Measurements from ENCODE around the gene TXNDC16.

The TXNDC16 gene

GRCh38 chr14:52442602-52443001 is 109.7 kb downstream of the TXNDC16 start:
- no peak for DNase-seq

DNA sequence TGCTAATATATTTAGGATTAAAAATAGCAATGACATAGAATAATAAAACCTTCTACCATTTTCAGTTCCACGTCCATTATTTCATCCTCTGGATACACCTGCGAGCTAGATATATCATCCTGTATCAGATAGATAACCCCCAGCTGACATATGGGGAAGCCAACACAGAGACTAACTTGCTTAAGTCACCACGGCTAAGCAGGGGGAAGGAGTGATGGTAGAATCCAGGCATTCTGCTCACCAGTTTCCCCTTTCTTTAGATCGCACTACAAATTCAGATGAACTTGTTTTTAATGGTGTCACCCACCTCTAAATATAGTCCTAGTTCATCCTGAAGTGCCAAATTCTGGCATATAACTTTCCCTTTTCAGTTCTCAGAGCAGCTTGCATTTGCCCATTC is 110.1 kb downstream of the TXNDC16 start:
- DNase-seq, result no peak

DNA sequence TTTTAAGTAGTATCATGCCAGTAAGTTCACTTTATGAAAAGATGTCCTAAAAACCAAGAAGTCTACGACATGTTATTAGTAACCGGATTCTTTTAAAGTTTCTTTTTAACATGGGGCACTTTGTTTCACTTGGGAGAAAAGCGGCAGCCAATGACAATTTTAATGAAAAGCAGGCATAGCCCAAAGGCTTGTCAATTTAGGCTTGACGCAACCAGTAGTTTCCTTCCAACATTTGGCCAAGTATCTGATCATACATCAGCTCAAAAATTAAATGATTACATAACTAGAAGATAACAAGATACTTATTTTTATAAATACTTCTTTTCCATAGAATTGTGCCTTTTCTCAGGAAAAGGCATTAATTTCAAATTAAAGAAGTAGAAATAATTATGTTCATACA is 112.8 kb downstream of the TXNDC16 start:
- no peak for DNase-seq

- no peak for DNase-seq
Measured at GRCh38 chr14:52434955-52435354, 117.3 kb downstream of the TXNDC16 start.

- no peak for DNase-seq
Measured at GRCh38 chr14:52430474-52430873, 121.8 kb downstream of the TXNDC16 start.

DNA sequence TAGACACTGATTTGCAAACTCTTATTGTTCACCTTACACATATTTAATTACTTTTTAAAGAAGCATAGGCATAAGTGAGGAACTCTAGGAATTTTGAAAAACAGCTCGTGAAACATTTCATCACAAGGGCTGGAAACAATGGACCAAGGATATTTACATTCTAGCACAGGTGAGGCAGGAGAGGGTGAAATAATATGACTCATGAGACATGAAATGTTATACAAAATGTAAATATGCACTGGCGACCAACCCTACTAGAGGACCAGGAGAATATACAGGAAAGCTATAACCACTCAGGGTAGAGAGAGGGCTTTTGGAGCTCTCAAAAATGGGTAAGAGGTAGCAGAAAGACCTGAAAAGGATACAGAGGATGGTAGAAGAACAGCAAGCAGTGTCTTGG is 122.9 kb downstream of the TXNDC16 start:
- no peak for DNase-seq

DNA sequence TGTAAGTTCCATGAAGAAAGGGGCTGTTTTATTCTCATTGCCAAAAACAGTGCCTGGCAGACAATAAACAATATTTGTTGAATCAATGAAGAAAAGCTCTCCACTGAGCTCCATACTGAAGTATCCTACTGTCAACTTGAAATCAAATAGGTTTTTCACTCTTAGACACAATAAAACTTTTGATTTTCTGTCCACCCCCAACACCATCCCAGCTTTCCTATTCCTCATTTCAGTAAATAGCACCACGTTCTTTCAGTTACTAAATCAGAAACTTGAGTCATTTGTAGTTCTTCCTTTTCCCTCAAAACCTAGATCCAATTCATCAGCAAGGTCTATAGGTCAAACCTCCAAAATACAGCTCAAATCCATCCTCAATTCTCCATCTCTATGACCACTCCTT is 124.8 kb downstream of the TXNDC16 start:
- no peak for DNase-seq

DNA sequence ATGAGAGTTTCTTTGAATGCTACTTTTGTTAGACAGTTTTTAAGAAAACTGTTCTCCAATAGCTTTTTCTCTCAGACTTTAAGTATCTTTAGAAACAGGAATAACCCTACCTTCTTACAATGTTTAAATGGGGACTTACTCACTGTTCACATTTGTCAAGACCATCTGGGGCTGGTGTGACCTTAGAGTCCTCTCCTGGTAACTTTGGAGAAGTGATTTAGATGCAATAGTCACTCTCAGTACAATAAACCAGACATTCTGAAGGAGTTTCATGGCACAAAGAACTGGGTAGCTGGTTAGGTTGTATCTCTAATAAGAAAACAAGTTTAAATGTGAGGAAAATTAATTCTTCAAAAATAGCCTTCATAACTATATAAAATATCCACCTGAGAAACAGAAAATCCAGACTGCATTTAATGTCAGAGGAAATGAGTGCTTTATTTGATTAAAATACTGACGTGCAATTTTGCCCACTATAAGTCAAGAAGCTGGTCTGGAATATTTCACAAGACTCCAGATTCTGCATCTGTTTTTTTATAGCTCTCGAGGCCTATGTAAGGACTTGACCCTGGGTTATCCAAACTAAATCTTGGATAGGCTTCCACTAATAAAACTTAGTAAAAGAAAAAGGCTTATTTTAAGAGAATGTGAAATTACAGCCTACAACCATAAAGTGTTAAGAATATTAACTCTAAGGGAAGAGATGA is 129.5 kb downstream of the TXNDC16 start:
- DNase-seq, result no peak

DNA sequence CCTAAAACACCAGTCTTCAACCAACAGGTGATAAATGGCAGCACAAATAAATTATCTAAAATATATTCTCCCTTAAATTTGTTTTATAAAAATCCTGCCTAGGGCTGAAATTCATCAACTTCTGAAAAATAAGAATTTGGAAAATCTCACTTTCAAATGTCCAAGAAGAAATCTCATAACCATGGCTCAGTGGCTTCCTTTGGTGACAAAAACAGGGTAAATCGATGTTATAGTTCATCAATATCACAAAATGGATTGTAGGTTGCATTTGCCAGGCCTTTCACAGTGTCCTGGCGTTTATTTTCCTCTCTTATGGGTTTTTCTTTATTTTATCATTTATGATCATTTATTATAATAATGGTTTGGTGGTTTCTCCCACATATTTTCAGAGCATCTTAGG is 135.2 kb downstream of the TXNDC16 start:
- DNase-seq, result no peak

GRCh38 chr14:52413729-52414408 is 138.4 kb downstream of the TXNDC16 start:
- no peak for DNase-seq

DNA sequence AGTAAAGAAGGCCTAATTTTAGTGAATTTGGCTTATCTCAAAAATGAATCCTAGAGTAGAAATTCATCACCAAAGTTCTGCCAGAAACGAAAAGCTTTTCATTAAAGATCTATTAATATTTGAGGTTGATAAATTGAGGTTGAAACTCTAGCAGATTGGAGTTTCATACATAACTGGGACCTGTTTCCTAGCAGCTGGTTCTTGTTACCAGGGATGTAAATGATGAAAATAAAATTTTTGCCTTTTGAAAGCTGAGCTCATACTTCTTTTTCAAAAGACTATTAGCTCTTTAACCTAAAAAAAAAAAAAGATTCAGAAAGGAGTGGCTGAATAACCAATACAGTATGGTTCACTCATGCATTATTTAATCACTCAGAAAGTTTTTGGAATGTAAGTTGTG is 139.9 kb downstream of the TXNDC16 start:
- no peak for DNase-seq

DNA sequence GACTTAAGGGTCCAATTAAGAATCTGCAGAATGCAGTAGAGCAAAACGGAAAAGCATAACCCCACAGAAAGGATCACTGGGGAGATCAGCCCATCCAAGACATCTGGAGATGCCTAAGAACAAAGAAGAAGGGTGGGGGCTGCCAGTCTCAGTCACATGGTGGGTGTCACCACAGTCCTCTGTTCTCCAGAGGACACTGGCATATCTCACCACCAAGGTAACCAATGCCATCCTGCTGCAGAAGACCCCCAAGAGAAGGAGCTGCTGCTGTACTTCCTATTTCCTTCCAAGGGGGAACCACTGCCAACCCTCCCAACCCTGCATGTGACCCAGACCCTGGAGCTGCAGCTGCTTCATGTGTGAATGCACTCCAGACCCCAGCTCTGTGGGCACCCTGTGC is 147.0 kb downstream of the TXNDC16 start:
- DNase-seq, result no peak

DNA sequence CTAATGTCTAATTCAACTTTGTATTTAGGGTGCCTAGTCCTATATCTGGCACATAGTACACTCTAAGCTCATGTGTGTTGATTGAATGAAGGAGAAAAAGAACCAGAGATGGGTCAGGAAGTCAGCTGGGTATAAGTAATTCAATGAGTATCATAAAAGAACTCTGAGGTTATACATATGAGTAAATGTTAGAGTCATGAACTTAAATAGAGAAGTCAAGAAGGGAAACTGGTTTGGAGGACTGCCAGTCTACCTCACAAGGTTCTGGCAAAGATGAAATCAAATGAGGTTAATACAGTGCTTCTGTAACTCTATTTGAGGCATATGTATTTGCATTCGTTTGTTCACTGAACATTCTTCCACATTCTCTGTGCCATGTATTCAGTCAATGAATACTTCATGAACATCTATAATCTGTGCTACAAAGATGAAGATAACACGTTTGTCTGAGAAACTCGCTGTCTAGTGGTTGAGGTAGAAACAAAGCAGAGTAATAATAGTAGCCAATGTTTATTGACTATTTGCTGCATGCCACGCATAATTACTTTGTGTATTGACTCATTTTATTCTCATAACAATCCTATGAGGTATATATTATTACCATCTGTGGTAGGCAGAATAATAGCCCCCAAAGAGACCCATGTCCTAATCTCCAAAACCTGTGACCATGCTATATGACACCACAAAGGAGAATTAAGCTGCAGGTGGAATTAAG is 149.3 kb downstream of the TXNDC16 start:
- no peak for DNase-seq

- DNase-seq, result no peak
Measured at GRCh38 chr14:52400846-52401245, 151.5 kb downstream of the TXNDC16 start.

DNA sequence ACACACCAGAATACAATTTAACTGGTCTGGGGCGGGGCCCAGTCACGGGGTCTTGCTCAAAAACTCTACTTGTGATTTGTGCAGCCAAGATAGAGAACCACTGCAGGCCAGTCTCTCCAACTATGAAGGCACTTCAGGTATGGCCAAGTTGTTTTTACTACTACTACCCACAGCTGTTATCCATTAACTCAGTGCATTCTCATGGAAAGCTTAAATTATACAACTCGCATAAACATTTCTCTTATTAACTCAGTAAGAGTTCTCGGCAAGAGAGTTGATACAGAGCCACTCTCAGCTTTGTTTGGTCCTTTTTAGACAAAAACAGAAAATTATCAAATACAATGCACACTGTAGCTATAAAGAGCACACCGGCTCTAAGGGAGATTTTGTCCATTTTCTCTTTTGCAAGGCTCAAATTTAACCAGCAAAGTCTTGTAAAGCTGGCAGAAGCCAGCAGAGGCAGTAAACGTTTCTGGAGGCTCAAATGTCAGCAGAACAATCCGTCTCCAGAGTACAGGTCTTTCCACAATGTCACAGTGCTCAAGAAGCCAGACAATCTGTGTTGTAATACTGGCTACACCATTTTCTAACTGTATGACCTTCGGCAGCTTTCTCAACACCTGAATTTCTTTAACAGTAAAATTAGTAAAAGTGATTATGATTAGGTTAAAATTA is 152.2 kb downstream of the TXNDC16 start:
- DNase-seq, result no peak

GRCh38 chr14:52399104-52399503 is 153.2 kb downstream of the TXNDC16 start:
- DNase-seq, result no peak

- no peak for DNase-seq
Measured at GRCh38 chr14:52397844-52398243, 154.5 kb downstream of the TXNDC16 start.

DNA sequence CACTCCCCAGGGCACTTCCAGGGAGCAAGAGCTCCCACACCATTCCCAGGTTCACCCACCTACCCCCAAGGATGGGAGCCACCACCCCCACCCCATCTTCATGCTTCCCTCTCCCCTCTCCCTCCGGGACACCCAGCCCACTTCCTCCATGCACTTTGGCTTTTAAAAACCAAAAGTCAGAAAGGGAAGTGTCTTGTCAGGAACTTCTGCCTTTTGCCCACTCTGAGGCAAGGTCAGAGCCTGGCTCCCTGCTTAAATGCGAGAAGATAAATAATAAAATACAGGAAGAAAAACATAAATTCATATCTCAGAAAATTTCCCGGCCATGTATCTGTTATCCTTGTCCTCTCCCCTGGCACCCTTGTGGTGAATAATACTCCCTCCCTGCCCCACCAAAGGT is 156.6 kb downstream of the TXNDC16 start:
- no peak for DNase-seq

DNA sequence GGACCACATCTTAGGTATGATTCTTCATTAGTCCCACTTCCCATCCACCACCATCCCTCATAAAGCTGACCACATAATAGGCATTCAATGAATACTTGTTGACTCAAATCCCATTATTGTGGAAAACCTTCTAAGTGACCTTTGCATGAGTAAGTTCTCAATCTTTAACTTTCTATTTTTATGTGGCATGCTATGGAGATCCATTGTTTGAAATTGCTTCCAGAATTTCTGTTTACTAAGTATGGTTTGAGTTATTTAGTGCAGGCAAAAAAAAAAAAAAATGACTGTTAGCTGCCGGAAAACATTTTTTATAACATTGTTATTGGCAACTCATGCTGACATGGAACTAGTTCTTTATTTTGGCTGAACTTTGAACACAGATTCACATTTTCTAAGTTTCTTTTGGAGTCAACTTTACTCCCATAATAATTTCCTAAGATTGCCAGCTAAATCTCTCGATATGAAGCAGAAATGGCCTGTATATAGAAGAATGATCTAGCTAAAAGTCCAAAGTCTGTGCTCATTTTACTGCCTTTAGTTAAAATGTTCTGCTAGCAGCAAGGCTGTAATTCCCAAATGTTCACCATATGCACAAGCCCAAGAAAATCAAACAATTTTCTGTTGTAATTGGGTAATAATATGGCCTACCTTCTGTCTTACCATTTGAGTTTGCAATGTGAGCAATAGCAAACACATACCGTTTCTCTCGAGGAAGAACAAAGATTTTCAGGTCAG is 160.3 kb downstream of the TXNDC16 start:
- DNase-seq, result no peak

Measured in NCI-H1105 treated with DMSO at 0.1 percent for 48 hours (cell line).